Renal pelvis (tissue), 4 donors: ENCODE results near the gene NT5DC2. TPM values are rescaled to one million over a fixed set of nuclear protein-coding genes. Genes with fewer than 3 reads are reported as not detected.
"Not testable (repeated sequence)": the region's sequence is repeated elsewhere in the genome, so short reads cannot be mapped to it uniquely, and the experiment has no call there.

ENCODE experiments used
- DNase-seq: peaks from one replicate; pipeline ENCODE4 v3.0.0-alpha.2; 2013
- polyA plus RNA-seq, 3 donors: library from polyadenylated mRNA; unstranded; fragments of 120-200 nt; gene quantifications; one replicate each; pipeline ENCODE4 v1.2.1, GENCODE V29; 2013; ENCODE audit not compliant: insufficient read length in 3 of 3

NT5DC2 gene
- polyA plus RNA-seq, 3 donors: 138 to 202 (median 154) TPM

DNA sequence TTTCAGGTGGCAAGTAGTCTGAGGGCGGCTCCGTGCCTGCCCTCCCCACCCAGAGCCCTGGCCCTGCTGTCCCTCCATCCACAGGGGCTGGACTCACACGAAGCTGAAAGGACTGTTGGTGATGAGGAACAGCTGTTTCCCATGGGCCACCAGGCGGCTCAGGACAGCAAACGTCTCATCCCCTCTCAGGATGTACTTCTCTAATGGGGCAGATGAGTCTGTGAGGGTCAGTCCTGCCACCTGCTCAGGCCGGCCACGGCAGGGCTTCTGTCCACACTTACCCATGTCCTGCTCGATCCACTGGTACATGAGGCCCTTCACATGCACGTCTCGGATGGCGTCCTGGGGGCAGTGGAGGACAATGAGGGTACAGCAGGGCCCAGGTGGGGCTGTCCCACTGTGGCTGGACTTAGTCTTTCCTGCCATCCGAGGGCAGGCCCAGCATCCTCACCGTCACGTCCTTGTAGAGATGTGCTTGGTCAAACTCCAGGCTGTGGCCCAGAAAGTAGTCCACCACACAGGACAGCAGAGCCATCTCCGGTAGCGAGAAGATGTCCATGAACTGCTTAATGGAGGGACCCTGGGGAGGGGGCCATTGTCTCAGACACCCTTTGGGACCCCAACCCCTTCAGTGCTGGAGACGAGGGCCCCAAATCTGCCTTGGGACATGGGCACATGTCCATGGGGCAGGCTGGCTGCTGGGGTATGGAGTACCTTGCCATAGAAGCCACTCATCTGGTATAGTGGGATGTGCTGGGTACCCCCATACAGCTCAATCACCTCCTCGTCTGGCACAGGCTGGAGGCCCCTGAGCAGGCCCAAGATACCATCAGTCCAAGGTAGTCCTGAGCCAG lies 5.7 kb downstream of the NT5DC2 start:
- no peak for DNase-seq

DNA sequence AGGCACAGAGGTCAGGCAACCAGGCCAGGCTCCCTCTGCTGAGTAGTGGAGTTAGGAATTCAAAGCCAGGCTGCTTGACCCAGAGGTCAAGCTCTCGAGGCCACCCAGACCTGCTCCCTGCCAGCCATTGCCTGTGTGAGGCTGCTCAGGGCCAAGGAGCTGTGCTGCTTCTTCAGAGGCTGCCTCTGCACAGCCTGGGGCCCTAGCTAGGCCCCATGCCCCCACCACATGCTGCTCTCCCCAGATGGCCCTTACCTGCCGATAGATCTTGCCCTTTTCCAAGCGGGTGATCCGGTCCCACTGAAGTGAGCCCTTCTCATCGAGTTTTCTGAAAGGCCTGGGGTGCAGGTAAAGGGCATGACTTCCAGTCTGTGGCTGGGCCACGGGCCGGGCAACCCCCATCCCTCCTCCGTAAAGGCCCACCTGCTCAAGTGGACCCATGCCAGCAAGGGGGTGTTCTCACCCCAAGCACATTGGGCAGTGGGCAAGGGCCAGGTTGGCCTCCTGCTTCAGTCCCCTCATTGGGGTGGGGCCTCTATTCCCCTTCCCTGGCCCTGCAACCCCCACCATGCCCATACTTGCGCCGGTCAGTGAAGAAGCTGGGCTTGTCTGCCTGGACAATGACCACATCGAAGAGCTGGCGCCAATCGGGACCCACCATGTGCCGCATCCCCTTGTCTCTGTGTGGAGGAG lies 6.5 kb downstream of the NT5DC2 start:
- DNase-seq: no peak

- DNase-seq: not testable (repeated sequence)
These were observed 7.0 kb downstream of the NT5DC2 start for GRCh38 chr3:52526671-52527038.

- no peak for DNase-seq
These were observed 7.7 kb downstream of the NT5DC2 start for GRCh38 chr3:52525680-52526561.

DNA sequence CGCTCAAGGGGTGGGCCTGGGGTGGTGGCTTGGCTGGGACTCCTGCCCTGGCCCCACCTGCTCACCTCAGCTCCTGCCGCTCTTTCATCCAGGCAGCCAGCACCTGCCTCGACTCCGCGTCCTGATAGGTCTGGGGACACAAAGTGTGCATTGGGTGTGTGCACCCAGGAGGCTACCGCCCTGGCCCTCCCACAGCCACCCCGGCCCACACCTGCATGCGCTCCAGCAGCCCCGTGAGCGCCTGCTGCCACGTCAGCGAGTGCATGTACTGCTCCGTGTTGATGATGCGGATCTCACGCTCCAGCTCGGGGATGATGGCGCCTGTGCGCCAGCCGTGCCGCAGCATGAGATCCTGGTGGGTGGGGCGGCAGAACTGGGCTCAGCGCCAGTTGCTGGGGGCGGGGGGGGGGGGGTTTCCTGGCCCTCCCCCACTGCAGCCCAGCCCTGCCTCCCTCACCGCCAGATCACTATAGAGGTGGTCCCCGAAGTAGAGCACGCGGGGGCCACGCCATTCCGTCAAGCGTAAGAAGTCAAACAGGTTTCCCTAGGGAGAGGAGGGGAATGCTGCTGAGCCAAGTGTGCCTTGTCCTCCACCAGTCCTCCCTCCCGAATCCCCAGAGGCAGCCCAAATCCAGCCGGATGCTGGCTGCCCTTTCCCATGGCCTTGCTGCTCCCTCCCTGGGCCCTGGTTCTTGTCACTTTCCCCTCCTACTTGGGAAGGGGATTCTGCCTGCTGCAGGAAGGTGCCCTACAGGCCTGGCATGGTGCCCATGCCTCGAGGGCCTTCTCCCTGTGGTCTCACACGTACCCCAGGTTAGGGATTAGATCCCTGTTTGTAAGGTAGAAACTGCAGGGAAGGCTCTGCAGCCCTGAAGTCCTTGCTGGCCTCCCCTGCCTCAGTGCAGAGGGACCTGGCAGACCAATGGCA lies 8.6 kb downstream of the NT5DC2 start:
- DNase-seq: peak; percentile 46

- DNase-seq: no peak
These were observed 9.4 kb downstream of the NT5DC2 start for GRCh38 chr3:52524258-52524751.

GRCh38 chr3:52523386-52524257 lies 10.0 kb downstream of the NT5DC2 start:
- no peak for DNase-seq

DNA sequence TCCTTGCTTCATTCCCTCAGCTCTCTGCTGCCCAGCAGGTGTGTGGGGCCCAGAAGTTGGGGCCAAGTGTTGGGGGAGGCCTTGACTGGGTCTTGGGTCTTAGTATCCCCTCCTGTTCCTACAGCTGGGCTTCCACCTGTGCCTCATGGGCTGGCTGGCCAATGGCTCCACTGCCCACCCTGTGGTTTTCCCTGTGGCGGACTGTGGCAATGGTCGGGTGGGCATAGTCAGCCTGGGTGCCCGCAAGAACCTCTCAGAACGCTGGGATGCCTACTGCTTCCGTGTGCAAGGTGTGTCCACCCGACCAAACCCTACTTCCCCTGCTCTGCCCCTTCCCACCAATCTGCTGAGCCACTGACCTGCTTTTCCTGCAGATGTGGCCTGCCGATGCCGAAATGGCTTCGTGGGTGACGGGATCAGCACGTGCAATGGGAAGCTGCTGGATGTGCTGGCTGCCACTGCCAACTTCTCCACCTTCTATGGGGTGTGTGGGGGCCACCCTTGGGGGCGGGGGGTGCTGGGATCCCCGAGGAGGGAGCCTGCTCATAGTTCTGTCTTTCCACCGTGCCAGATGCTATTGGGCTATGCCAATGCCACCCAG lies 10.9 kb downstream of the NT5DC2 start:
- DNase-seq: no peak

DNA sequence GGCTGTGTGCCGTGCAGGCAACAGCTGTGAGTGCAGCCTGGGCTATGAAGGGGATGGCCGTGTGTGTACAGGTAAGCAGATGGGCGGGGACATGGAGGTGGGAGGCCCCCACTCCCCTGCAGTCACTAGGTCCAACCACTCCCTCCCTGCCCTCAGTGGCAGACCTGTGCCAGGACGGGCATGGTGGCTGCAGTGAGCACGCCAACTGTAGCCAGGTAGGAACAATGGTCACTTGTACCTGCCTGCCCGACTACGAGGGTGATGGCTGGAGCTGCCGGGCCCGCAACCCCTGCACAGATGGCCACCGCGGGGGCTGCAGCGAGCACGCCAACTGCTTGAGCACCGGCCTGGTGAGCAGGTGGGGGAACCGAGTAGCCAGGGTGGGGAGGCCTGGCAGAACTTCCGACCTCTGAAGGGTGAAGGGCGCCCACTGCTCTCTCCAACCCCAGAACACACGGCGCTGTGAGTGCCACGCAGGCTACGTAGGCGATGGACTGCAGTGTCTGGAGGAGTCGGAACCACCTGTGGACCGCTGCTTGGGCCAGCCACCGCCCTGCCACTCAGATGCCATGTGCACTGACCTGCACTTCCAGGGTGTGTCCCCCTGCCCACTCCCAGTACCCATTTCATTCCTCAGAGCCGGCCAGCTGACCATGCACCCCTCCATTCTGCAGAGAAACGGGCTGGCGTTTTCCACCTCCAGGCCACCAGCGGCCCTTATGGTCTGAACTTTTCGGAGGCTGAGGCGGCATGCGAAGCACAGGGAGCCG lies 11.6 kb downstream of the NT5DC2 start:
- DNase-seq: no peak

GRCh38 chr3:52521488-52521824 lies 12.2 kb downstream of the NT5DC2 start:
- DNase-seq: no peak

DNA sequence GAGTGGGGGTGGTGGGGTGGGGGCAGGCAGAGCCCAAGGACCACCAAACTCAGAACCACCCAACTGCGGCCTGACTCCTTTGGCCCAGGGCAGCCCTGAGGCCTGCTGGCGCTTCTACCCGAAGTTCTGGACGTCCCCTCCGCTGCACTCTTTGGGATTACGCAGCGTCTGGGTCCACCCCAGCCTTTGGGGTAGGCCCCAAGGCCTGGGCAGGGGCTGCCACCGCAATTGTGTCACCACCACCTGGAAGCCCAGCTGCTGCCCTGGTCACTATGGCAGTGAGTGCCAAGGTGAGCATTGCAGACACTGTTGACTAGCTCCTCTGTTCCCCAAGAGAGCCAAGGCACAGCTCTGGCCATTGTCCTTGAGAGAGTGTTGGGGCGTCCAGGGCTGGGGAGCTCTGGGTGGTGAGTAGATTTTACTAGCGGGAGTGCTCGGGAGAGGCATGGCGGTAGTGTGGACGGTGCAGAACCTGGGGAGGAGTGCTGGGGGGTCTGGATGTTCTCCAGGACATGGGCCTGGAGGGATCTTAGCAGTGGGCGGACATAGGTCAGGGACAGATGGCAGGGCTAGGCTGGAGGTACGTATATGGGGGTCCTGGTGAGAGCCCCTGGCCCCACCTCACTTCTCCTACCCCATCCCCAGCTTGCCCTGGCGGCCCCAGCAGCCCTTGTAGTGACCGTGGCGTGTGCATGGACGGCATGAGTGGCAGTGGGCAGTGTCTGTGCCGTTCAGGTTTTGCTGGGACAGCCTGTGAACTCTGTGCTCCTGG lies 12.8 kb downstream of the NT5DC2 start:
- no peak for DNase-seq

- DNase-seq: no peak
These were observed 13.5 kb downstream of the NT5DC2 start for GRCh38 chr3:52520141-52520667.

DNA sequence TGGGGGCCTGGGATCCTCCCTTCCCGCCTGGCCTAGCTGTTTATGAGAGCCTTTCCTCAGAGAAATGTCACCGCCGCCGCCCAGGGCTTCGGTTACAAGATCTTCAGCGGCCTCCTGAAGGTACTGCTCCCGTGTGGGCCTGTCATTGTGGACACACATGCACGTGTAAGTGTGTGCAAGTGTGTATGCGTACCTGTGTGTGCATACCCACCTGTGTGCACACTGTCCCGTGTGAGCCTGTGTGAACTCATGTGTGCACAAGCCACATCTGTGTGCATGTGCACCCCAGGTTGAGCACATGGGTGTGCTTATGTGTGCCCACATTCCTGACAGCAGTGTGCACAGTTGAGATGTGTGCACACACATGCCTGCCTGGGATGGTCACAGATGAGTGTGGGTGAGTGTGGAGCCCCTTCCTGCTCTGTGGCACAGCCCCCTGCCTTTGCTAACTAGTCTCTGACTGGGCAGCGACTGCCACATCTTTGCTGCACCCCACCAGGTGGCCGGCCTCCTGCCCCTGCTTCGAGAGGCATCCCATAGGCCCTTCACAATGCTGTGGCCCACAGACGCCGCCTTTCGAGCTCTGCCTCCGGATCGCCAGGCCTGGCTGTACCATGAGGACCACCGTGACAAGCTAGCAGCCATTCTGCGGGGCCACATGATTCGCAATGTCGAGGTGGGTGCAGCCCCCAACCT lies 14.1 kb downstream of the NT5DC2 start:
- DNase-seq: no peak

DNA sequence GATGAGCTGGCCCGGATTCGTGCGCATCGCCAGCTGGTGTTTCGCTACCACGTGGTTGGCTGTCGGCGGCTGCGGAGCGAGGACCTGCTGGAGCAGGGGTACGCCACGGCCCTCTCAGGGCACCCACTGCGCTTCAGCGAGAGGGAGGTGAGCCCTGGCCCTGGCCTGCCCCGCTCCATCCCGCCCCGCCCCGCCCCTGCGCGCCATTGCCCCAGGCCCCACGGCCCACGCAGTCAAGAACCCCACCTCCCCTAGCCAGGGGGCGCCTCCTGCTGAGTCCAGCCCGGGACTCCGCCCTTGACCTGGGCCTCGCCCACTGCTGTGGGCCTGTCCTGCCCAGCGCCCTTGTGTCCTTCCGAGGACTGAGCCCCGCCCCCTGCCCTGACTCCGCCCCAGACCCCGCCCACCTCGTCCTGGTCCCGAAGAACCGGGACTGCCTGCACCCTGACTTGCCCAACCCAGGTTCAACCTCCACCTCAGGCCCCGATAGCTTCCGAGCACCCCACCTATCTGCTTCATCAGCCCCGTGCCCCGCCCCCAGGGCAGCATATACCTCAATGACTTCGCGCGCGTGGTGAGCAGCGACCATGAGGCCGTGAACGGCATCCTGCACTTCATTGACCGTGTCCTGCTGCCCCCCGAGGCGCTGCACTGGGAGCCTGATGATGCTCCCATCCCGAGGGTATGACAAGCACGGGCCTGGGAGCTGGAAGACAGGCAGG lies 14.8 kb downstream of the NT5DC2 start:
- DNase-seq: no peak

DNA sequence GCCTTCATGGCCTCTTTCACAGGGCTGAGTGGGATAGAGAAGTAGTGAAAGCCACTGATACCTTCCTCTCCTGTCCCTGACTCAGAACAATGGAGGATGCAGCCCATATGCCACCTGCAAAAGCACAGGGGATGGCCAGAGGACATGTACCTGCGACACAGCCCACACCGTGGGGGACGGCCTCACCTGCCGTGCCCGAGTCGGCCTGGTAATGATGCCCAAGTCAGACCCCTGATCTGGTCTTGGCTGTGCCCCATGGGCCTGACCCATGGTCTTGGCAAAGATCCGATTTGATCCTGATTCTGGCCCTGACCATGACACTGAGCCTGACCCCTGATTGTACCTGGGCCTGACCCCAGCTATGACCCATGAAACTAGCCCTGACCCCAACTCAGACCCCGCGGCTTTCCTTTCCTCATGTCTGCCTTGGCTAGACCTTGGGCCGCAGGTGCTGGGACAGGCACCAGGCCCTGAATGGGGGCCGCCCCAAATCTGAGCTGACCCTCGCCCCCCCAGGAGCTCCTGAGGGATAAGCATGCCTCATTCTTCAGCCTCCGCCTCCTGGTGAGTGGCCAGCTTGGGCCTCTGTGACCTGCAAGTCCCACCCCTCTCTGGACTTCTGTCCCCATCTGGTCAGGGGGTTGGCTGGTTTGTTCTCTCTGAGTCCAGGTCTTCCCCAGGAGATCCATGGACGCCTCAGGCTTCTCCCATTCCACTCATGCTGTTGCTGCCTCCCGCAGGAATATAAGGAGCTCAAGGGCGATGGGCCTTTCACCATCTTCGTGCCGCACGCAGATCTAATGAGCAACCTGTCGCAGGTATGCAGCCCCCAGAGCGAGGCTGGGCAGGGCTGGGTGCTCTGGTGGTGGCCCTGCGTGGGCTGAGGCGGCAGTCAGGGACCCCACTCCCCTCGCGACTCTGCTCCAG lies 15.6 kb downstream of the NT5DC2 start:
- DNase-seq: no peak
